Retinal pigment epithelial cell (primary cell): ENCODE results near the gene PCNX1.

Source experiments
- DNase-seq: peaks from one replicate; pipeline ENCODE4 v3.0.0-alpha.2; 2010; ENCODE audit warnings: low read depth
- H3K4me3 ChIP-seq: 2 replicates; pipeline ENCODE4 v1.5.1; 2011; ENCODE audit warnings: mild to moderate bottlenecking, low read length, control low read depth, moderate library complexity
- TF ChIP-seq, protein P1 (sequence below): conservative IDR thresholded peaks from 2 replicates; pipeline ENCODE4 v1.5.1; 2011; ENCODE audit warnings: low read depth, low read length, control low read depth, inconsistent platforms

The PCNX1 gene

DNA sequence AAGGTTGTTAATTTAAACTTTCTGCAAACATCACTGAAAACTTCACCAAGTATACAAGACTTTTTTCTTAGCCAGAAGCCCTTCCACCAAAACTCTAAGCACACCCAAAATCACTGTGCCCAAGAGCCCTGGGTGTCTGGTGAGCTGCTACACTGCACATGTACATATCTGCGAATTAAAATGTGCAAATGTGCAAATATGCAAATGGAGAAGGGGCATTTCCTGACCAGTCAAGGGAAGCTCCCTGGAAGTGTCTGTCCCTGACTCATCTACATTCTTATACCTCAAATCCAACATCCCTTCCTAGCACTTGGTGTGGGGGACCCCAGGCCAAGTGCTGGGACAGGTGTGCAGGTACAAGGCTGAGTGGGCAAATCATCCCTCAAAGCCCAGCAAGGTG lies 123.7 kb downstream of the PCNX1 start:
- TF ChIP-seq, protein P1, sequence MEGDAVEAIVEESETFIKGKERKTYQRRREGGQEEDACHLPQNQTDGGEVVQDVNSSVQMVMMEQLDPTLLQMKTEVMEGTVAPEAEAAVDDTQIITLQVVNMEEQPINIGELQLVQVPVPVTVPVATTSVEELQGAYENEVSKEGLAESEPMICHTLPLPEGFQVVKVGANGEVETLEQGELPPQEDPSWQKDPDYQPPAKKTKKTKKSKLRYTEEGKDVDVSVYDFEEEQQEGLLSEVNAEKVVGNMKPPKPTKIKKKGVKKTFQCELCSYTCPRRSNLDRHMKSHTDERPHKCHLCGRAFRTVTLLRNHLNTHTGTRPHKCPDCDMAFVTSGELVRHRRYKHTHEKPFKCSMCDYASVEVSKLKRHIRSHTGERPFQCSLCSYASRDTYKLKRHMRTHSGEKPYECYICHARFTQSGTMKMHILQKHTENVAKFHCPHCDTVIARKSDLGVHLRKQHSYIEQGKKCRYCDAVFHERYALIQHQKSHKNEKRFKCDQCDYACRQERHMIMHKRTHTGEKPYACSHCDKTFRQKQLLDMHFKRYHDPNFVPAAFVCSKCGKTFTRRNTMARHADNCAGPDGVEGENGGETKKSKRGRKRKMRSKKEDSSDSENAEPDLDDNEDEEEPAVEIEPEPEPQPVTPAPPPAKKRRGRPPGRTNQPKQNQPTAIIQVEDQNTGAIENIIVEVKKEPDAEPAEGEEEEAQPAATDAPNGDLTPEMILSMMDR, result no peak
- H3K4me3 ChIP-seq, result no peak overlapping the region
- DNase-seq, result no peak

DNA sequence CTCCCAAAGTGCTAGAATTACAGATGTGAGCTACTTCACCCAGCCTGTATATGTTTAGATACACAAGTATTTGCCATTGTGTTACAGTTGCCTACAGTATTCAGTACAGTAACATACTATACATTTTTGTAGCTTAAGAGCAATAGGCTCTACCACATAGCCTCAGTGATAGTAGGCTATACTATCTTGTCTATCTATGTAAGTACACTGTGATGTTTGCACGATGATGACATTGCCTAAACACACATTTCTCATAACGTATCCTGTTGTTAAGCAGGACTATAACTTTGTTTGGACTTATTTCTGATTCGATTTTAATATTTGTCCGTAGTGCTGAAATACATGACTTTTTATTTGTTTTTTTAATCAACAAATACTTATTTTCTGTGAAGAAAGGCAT lies 129.2 kb downstream of the PCNX1 start:
- no peak overlapping the region for H3K4me3 ChIP-seq
- TF ChIP-seq, protein P1, result no peak
- no peak for DNase-seq

DNA sequence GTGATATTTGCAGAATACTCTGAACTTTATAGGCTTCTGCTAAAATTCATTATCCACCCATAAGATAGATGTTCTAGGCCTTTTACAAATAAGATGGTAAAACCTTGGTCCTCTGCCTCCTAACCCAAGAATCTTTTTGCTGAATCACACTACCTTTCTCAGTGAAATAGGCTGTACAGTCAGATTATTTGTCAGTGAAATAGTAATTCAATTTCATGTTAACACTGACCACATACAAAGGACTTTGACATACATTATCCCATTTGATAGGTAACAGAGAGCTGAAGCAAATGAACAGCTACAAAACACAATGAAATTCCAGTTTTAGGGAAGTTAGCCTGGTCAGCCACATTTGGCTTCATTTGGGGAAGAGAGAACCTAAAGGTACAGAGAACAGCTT lies 141.1 kb downstream of the PCNX1 start:
- TF ChIP-seq, protein P1, result no peak
- DNase-seq, result no peak
- H3K4me3 ChIP-seq, result no peak overlapping the region

DNA sequence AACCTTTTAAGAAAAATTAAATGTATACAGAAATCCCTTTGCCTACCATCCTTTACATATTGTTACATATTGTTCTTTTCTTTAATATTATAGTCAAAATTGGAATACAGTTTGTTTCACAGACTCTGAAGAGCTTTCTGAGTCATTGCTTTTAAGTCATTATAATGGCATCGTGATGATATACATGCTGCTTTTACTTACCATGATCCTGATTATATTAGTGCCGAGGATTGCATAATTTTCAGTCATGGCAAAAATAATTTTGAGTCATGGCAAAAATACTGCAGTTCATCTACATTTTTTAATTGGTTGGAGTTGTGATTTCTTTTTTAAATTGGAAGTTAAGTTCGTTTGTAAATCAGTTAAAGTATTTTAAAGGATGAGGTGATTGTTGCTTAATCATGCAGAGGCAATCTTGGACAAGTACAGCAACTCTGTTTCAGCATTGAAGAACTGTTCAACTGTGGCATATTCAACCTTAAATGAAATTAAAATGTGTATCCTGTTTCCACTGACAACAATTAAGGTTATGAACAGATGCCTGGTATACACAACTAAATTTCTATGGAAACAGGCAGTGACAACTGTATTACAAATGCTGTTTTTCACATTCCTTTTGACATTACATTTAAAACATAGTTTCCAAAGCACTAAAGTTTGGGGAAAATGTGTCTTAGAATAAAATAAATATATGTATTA lies 142.3 kb downstream of the PCNX1 start:
- TF ChIP-seq, protein P1, result no peak
- no peak overlapping the region for H3K4me3 ChIP-seq
- no peak for DNase-seq

DNA sequence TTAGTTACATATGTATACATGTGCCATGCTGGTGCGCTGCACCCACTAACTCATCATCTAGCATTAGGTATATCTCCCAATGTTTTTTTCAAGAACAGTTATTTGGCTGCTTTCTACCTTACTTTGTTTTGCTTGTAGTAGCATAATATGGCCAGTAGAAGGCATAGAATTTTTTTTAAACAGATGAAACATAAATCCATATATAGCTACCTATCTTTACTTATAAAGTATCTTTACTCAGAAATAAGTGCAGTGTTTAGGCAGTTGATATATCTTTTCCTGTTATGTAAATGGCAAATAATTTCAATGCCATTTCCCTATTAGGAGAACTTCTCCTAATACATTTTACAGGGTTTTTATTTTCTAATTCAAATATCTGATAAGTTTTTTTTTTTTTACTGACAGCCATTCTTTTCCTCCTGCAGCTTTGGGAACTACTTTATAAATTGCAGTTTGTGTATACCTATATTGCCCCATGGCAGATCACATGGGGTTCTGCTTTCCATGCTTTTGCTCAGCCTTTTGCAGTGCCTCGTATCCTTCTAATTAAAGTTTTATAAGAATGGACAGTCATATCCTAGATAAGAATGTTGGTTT lies 143.1 kb downstream of the PCNX1 start:
- H3K4me3 ChIP-seq, result no peak overlapping the region
- TF ChIP-seq, protein P1, result peak; percentile 48
- no peak for DNase-seq

DNA sequence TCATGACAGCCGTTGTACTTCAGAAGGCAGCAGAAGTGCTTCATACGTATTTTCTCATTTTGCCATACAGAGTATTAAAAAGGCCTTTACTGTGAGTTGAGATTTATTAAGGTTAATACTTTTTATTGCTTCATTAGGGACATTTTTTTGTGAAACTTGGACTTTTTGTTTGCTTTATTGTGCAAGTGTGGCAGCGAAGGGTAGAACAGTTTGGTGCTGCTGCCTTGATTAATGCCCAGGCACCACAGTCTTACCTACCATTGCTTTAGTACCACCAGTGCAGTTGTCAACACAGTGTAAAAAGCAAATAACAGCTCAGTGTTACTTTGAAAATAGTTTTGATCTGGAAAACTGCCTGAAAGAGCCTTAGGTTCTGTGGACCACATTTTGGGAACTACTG lies 147.4 kb downstream of the PCNX1 start:
- no peak for DNase-seq
- no peak overlapping the region for H3K4me3 ChIP-seq
- TF ChIP-seq, protein P1, result no peak

DNA sequence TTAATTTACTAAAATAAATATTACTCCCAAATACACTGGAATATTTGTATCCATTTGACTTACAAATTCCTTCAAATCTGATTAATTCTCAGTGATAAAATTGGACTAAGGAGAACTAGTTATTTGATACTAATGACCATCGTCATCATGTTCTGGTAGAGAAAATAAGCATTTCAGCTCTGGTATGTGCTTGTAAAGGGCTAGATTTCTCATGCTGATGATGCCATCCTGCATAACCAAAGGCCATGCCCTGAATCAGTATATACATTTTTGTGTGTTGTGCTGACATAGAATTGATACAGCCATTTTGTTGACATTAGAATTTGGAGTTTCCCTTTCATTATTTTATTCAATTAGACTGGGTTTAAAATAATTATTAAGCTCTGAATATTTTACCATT lies 148.9 kb downstream of the PCNX1 start:
- DNase-seq, result no peak
- TF ChIP-seq, protein P1, result no peak
- no peak overlapping the region for H3K4me3 ChIP-seq
